Measurements from ENCODE around the gene SUPT3H. TPM values are rescaled to one million over a fixed set of nuclear protein-coding genes. Genes with fewer than 3 reads are reported as not detected.

SUPT3H gene
- total RNA-seq, 4 donors from 2014 or later, result 6.0 to 9.0 (median 6.2) TPM

- no peak for TF ChIP-seq CTCF (IDR thresholded peaks at IDR 0.05; ENCODE audit: low read depth)
Observed at GRCh38 chr6:44787254-44787834, 590.4 kb downstream of the SUPT3H start.

DNA sequence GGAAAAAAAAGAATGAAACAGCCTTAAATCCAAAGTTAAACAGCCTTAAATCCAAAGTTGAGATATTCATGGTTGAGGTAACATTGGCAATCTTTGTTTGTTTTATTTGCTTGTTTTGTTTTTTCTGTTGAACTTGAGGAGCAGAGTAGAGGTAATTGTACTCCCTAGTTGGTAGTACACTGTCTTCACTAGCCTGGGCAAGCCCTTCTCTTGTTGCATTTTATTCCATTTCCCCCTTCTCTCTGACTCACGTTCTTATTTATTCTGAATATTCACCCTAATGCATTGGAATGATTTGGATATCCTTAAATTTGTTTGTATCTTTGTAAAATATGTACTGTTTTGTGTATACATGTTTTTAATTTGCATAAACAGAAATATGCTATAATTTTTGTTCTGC lies 592.6 kb downstream of the SUPT3H start:
- TF ChIP-seq CTCF (IDR thresholded peaks at IDR 0.05; ENCODE audit: low read depth), result no peak

- no peak for TF ChIP-seq CTCF (IDR thresholded peaks at IDR 0.05; ENCODE audit: low read depth)
Observed at GRCh38 chr6:44784195-44784594, 593.5 kb downstream of the SUPT3H start.

DNA sequence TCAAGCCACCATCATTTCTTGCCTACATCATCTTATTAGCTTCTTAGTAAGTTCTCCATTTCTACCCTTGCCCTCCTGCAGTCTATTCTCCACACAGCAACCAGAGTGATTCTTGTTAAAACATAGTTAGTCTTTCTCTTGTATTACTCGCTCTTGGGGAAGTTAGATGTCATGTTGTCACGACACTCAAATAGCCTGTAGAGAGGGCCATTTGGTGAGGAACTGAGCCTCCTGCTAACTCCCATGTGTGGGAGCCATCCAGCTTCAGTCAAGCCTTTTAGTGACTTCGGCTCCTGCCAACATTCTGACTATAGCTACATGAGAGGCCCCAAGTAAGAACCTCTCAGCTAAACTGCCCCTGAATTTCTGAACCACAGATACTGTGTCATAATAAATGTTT lies 594.8 kb downstream of the SUPT3H start:
- TF ChIP-seq CTCF (IDR thresholded peaks at IDR 0.05; ENCODE audit: low read depth), result no peak

DNA sequence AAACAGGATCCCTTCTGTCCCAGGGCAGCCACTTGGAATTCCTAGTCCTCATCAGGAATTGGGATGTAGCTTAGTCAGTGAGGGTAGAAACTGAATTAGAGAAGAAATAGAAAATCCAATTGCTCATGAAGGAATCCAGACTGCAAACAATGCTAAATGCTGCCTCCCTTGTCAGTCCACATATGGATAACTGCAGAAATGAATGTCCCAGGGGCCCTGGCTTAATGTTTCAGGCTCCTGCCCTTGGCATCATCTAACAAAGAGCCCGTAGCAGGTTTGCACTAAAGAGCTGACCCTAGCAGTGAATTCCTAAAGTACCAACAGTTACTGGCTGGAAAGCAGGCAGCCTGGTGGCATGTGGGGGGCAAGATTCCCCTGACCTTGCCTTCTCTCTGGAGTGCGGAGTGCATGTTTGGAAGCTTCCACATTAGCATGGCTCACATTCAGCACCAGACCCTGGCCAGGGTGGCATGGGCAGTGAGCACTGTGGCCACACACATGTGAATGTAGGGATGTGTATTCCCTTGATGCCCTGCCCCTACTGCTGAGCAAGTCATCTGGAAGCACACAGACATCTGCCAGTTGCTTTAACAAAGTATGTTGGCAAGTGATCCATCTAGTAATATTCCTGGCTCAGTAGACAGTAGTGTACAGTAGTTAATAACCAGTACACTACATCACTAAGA lies 595.7 kb downstream of the SUPT3H start:
- no peak for TF ChIP-seq CTCF (IDR thresholded peaks at IDR 0.05; ENCODE audit: low read depth)

GRCh38 chr6:44780161-44780560 lies 597.6 kb downstream of the SUPT3H start:
- no peak for TF ChIP-seq CTCF (IDR thresholded peaks at IDR 0.05; ENCODE audit: low read depth)

DNA sequence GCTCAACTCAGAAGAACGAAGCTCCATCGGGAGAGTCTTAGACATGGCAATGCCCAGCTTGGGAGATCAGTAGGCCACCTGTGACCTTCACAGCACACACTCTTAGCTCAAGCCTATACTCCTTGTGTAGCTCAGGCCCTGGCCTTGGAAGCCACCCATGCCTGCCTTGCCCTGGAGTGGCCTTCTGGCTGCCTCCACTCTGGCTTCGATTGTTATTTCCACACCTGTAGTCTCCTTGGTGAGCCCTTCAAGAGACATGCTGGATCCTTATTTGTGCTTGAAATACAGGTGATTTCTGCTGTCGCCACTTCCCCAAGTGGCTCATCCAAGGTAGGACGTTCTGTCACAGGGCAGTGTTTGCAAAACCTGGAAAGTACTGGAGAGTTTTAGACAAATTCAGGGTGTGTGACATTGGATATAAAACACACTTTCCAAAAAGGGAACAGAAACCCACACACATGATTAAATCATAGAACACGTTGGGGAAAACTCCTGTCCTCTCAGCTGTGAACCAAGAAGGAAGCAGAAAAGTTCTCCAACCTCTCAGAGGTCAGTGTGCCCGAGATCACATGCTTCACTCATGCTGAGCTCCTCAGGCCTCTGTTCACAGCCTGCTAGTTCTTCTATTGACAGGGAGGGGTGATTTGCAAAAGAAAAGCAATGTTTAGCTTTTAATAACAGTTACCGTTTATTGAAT lies 598.5 kb downstream of the SUPT3H start:
- no peak for TF ChIP-seq CTCF (IDR thresholded peaks at IDR 0.05; ENCODE audit: low read depth)
